Muscle of leg (tissue), 11 donors: ENCODE results near the gene RAB31. TPM values are rescaled to one million over a fixed set of nuclear protein-coding genes. Genes with fewer than 3 reads are reported as not detected.
"Not testable (repeated sequence)": the region's sequence is repeated elsewhere in the genome, so short reads cannot be mapped to it uniquely, and the experiment has no call there.

ENCODE experiments used
- DNase-seq: peaks from one replicate; pipeline ENCODE4 v3.0.0; 2013
- H3K27ac ChIP-seq: one replicate; pipeline ENCODE4 v1.5.1; 2013; ENCODE audit warnings: mild to moderate bottlenecking, low read length, control low read depth
- H3K27me3 ChIP-seq: one replicate; pipeline ENCODE4 v1.6.1; 2013; ENCODE audit warnings: low read length; ENCODE audit not compliant: control insufficient read depth, insufficient read depth
- H3K36me3 ChIP-seq: one replicate; pipeline ENCODE4 v1.6.1; 2013; ENCODE audit warnings: low read length; ENCODE audit not compliant: control insufficient read depth, insufficient read depth
- H3K4me1 ChIP-seq: one replicate; pipeline ENCODE4 v1.6.1; 2013; ENCODE audit warnings: low read length; ENCODE audit not compliant: control insufficient read depth, insufficient read depth
- H3K4me3 ChIP-seq: one replicate; pipeline ENCODE4 v1.5.1; 2013; ENCODE audit warnings: low read length, control low read depth
- H3K9me3 ChIP-seq: replicated peaks from 2 replicates; pipeline ENCODE4 v1.6.1; 2013; ENCODE audit warnings: low read depth, low read length; ENCODE audit not compliant: control insufficient read depth
- WGBS: methylation state at CpG from one replicate; pipeline ENCODE4 v1.1.5; 2013; ENCODE audit warnings: missing lambda C conversion rate; ENCODE audit not compliant: insufficient coverage; 5-methylcytosine and 5-hydroxymethylcytosine counted together
- polyA plus RNA-seq, 8 donors: library from polyadenylated mRNA; unstranded; fragments of 120-200 nt; gene quantifications; one replicate each; pipeline versions ENCODE4 v1.2.1 to v1.2.3, GENCODE V29; 2013; ENCODE audit warnings: inconsistent platforms in 1 of 8, low replicate concordance in 1 of 8; ENCODE audit not compliant: insufficient read length in 8 of 8, insufficient read depth in 1 of 8
- total RNA-seq: library from RNA; stranded (reverse); fragments of 120-200 nt; gene quantifications from one replicate; pipeline ENCODE4 v1.2.4, GENCODE V29; 2013

RAB31 gene
- total and polyA plus RNA-seq, 9 donors = 19.6 to 40.8 (median 27.6) TPM

DNA sequence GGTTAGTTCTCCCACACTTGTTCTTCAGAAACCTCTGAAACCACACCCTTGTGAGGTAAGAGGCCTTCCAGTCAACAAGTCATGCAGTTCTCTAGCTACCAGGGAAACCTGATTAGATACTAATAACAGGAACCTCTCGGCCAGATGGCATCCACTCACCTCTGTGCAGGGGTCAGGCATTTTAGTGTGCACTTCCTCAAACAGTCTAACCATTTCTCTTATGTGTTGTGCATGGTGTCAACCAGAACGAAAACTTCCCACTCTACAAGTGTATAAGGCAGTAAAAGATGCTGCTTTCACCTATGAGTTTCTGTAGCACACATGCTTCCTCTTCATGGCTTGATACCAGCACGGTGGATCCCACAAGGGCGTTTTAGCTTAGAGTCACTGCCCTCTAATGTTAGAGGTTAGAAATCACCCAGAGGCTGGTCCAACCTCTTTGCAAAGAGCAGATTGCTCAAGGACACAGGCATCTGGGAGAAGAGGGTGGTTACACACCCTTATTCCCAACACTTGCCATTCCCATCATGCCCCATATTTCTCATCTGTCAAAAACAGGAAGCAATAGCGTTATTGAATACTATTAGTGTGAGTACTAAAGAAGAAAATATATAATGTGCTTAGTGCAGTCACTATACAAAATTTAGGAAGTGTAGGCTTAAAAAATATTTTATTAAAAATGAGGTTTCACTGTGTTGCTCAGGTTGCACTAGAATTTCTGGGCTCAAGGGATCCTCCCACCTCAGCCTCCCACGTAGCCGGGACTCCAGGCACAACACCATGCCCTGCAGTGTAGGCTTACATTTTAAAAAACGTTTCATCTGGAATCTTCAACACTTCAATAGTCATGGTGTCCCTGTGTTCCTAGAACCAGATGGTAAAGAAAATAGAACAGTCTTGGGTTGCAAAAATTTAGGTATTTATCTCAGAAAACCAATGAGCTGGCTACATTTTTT lies 34.5 kb upstream of the RAB31 start:
- no peak overlapping the region for H3K27ac ChIP-seq
- DNase-seq = peak; percentile 59

DNA sequence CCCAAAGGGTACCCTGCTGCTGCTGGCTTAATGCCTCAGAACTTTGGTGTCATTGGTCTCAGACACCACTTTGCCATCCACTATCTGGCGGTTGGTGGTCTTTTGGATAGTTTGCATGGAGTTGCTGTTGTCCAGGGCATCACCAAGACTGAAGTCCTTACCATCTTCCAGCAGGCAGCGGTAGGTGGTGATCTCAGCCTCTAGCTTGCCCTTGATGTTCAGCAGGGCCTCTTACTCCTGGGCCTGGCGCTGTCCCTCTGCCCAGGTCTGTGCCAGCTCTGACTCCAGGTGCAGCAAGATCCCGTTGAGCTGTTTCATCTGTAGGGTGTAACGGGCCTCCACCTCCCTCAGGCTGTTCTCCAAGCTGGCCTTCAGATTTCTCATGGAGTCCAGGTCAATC lies 29.9 kb upstream of the RAB31 start:
- H3K9me3 ChIP-seq, H3K27me3 ChIP-seq, DNase-seq, H3K27ac ChIP-seq, H3K4me1 ChIP-seq, H3K36me3 ChIP-seq, H3K4me3 ChIP-seq: not testable (repeated sequence)
- 87% methylated on average over 3 of the region's 5 CpGs for whole genome bisulfite sequencing

More for the DNA sequence above, 34.5 kb upstream of the RAB31 start:
- no peaks in the 10 kb centered on the region for H3K36me3 ChIP-seq
- no peak overlapping the region for H3K4me3 ChIP-seq
- peaks cover 3% of the 10 kb centered on the region for H3K9me3 ChIP-seq
- 57% methylated on average over 3 of the region's 8 CpGs for WGBS
- peaks cover 2% of the 10 kb centered on the region for H3K4me1 ChIP-seq
- no peaks in the 10 kb centered on the region for H3K27me3 ChIP-seq

DNA sequence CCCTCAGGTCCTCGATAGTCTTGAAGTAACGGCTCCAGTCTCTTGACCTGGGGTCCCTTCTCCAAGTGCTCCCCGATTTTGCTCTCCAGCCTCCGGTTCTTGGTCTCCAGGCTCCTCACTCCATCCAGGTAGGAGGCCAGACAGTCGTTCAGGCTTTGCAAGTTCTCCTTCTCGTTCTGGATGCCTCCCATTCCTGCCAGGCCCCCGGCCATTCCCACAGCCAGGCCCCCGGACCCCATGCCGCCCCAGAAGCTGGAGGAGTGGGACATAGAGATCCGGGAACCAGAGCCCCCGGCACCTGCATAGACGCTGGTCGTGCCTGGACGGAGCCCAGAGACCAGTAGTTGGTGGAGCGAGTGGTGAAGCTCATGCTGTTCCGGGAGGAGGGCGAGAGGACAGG lies 29.0 kb upstream of the RAB31 start:
- Histone ChIP-seq H3K36me3 (no peaks in the 10 kb centered on the region), H3K27ac (no peak overlapping the region), H3K4me3 (no peak overlapping the region), H3K4me1 (peaks cover 4% of the 10 kb centered on the region), H3K9me3 (peaks cover 5% of the 10 kb centered on the region), H3K27me3 (no peaks in the 10 kb centered on the region)
- no peak for DNase-seq
- WGBS = 92% methylated on average over 14 of the region's 17 CpGs

GRCh38 chr18:9681217-9681616 lies 26.9 kb upstream of the RAB31 start:
- H3K9me3 ChIP-seq = peaks cover 5% of the 10 kb centered on the region
- DNase-seq = no peak
- H3K27me3 ChIP-seq = no peaks in the 10 kb centered on the region
- no peak overlapping the region for H3K27ac ChIP-seq
- H3K4me1 ChIP-seq = peaks cover 16% of the 10 kb centered on the region
- WGBS = no CpG with 5 or more reads among the region's 1 CpG
- H3K4me3 ChIP-seq = no peak overlapping the region
- no peaks in the 10 kb centered on the region for H3K36me3 ChIP-seq

DNA sequence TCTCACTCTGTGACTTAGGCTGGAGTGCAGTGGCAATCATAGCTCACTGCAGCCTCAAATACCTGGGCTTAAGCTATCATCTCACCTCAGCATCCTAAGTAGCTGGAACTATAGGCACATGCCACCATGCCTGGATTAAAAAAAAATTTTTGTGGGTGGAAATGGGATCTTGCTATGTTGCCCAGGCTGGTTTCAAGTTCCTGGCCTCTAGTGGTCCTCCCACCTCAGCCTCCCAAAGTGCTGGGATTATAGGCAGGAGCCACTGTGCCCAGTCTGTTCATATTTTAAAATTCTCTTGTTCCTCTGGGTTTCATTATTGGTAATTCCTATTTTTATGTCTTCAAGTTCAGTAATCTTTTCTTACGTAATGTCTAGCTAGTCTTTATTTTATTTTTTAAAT lies 25.5 kb upstream of the RAB31 start:
- Histone ChIP-seq H3K36me3 (no peaks in the 10 kb centered on the region), H3K4me3 (no peak overlapping the region), H3K9me3 (peaks cover 2% of the 10 kb centered on the region), H3K27me3 (no peaks in the 10 kb centered on the region), H3K4me1 (peaks cover 16% of the 10 kb centered on the region), H3K27ac (no peak overlapping the region)
- WGBS = no CpG with 5 or more reads among the region's 1 CpG
- DNase-seq = no peak

- H3K27me3 ChIP-seq = no peaks in the 10 kb centered on the region
- H3K9me3 ChIP-seq = peaks cover 2% of the 10 kb centered on the region
- peaks cover 16% of the 10 kb centered on the region for H3K4me1 ChIP-seq
- peak; percentile 79 for DNase-seq
- no peaks in the 10 kb centered on the region for H3K36me3 ChIP-seq
- H3K27ac ChIP-seq = peak overlapping the region; percentile 40
- 81% methylated on average over 7 of the region's 9 CpGs for WGBS
- no peak overlapping the region for H3K4me3 ChIP-seq
These were observed 24.4 kb upstream of the RAB31 start for GRCh38 chr18:9683418-9684396.

GRCh38 chr18:9684881-9685614 lies 23.1 kb upstream of the RAB31 start:
- H3K4me1 ChIP-seq = peaks cover 16% of the 10 kb centered on the region
- no peaks in the 10 kb centered on the region for H3K27me3 ChIP-seq
- 47% methylated on average over 9 of the region's 9 CpGs for WGBS
- no peak overlapping the region for H3K4me3 ChIP-seq
- H3K27ac ChIP-seq = peak overlapping the region; percentile 25
- H3K36me3 ChIP-seq = no peaks in the 10 kb centered on the region
- DNase-seq = peak; percentile 34
- peaks cover 2% of the 10 kb centered on the region for H3K9me3 ChIP-seq

DNA sequence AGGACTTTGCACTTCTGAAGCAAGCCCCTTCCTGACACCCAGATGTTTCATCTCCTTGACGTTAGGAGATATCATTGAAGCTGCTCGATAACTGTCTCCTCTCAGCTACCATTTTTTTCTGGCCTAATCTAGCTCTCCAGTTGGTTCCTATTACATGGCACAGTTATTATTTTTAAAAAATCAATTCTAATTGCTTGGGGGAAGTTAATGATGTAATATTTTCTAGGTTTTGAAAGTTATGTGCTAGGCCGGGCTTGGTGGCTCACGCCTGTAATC lies 22.5 kb upstream of the RAB31 start:
- DNase-seq = no peak
- Histone ChIP-seq H3K9me3 (peaks cover 2% of the 10 kb centered on the region), H3K4me1 (peaks cover 16% of the 10 kb centered on the region), H3K27me3 (no peaks in the 10 kb centered on the region), H3K36me3 (no peaks in the 10 kb centered on the region), H3K27ac (peak overlapping the region; percentile 25), H3K4me3 (no peak overlapping the region)
- 94% methylated on average over 2 of the region's 4 CpGs for WGBS

DNA sequence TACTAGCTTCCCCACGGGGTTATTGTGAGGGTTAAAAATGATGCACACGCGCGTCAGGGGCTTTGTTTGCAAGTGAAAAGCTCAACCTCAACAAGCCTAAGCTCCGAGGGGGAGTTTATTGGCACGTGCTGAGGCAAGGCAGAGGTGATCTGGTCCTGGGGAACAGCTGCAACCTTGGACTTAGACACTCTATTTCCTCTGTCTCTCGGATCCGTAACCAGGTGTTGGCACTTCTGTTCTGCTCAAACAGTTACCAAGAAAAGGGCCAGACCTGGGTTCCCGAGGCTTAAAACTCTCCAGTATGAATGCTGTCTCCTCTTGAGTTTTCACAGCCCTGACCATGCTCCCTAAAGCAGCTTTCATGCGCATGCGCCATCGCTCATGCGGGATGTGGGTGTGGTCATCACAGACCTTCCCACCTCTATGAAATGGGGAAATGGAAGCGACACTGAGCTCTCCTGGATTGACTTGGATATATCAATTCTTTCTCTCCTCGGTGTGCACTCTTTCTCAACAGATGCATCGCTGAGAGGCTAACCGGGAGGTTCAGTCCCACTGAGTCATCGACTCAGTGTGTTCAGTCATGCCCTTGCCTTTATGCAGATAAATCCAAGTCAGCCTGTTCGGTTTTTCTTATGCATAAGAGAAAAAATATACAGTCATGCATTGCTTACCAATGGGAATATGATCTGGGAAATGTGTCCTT lies 19.9 kb upstream of the RAB31 start:
- Histone ChIP-seq H3K36me3 (no peaks in the 10 kb centered on the region), H3K4me3 (no peak overlapping the region), H3K4me1 (peaks cover 16% of the 10 kb centered on the region), H3K27me3 (no peaks in the 10 kb centered on the region), H3K27ac (no peak overlapping the region), H3K9me3 (no peaks in the 10 kb centered on the region)
- WGBS = 71% methylated on average over 14 of the region's 19 CpGs
- no peak for DNase-seq
